ENCODE data around the gene BPHL.
"Not testable (repeated sequence)": the region's sequence is repeated elsewhere in the genome, so short reads cannot be mapped to it uniquely, and the experiment has no call there.

Gene BPHL

GRCh38 chr6:3164388-3164787 lies 45.9 kb downstream of the BPHL start:
- Histone ChIP-seq H3K36me3 (no peaks in the 10 kb centered on the region), H3K4me3 (no peak overlapping the region), H3K9me3 (no peaks in the 10 kb centered on the region), H3K27ac (no peak overlapping the region), H3K4me1 (peaks cover 0 to 9% (median 2%) of the 10 kb centered on the region in 4 donors), H3K27me3 (no peaks in the 10 kb centered on the region)
- intact Hi-C loops (cut with DNase I; ENCODE audit: low total_unique reads) = no loop called here
- TF ChIP-seq, protein P1, sequence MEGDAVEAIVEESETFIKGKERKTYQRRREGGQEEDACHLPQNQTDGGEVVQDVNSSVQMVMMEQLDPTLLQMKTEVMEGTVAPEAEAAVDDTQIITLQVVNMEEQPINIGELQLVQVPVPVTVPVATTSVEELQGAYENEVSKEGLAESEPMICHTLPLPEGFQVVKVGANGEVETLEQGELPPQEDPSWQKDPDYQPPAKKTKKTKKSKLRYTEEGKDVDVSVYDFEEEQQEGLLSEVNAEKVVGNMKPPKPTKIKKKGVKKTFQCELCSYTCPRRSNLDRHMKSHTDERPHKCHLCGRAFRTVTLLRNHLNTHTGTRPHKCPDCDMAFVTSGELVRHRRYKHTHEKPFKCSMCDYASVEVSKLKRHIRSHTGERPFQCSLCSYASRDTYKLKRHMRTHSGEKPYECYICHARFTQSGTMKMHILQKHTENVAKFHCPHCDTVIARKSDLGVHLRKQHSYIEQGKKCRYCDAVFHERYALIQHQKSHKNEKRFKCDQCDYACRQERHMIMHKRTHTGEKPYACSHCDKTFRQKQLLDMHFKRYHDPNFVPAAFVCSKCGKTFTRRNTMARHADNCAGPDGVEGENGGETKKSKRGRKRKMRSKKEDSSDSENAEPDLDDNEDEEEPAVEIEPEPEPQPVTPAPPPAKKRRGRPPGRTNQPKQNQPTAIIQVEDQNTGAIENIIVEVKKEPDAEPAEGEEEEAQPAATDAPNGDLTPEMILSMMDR (IDR thresholded peaks at IDR 0.05) = no peak
- no peak for DNase-seq

GRCh38 chr6:3165631-3166534 lies 47.4 kb downstream of the BPHL start:
- Histone ChIP-seq H3K4me1 (peaks cover 0 to 9% (median 2%) of the 10 kb centered on the region in 4 donors), H3K27me3 (no peaks in the 10 kb centered on the region), H3K4me3 (no peak overlapping the region), H3K27ac (no peak overlapping the region), H3K9me3 (no peaks in the 10 kb centered on the region), H3K36me3 (no peaks in the 10 kb centered on the region)
- DNase-seq = no peak
- intact Hi-C loops (cut with DNase I; ENCODE audit: low total_unique reads) = no loop called here
- TF ChIP-seq, protein P1 (IDR thresholded peaks at IDR 0.05) = no peak

GRCh38 chr6:3166535-3167225 lies 48.2 kb downstream of the BPHL start:
- DNase-seq; intact Hi-C loops (cut with DNase I; ENCODE audit: low total_unique reads): not testable (repeated sequence)
- H3K4me1 ChIP-seq = peaks cover 0 to 10% (median 2%) of the 10 kb centered on the region in 4 donors

GRCh38 chr6:3168046-3168445 lies 49.5 kb downstream of the BPHL start:
- H3K4me3 ChIP-seq; intact Hi-C loops (cut with DNase I; ENCODE audit: low total_unique reads); DNase-seq; H3K36me3 ChIP-seq; H3K27me3 ChIP-seq; H3K9me3 ChIP-seq; H3K4me1 ChIP-seq; H3K27ac ChIP-seq: not testable (repeated sequence)

More at GRCh38 chr6:3166535-3167225, 48.2 kb downstream of the BPHL start:
- H3K4me3 ChIP-seq, H3K27me3 ChIP-seq, H3K9me3 ChIP-seq, H3K27ac ChIP-seq, H3K36me3 ChIP-seq: not testable (repeated sequence)

DNA sequence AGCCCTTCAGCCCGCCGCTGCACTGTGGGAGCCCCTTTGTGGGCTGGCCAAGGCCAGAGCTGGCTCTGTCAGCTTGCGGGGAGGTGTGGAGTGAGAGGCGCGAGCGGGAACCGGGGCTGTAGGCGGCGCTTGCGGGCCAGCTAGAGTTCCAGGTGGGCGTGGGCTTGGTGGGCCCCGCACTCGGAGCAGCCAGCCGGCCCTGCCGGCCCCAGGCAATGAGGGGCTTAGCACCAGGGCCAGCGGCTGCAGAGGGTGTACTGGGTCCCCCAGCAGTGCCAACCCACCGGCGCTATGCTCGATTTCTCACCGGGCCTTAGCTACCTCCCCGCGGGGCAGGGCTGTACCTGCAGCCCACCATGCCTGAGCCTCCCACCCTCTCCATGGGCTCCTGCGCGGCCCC lies 52.2 kb downstream of the BPHL start:
- H3K4me1 ChIP-seq; H3K36me3 ChIP-seq; H3K27ac ChIP-seq; H3K27me3 ChIP-seq; H3K9me3 ChIP-seq; H3K4me3 ChIP-seq; DNase-seq; intact Hi-C loops (cut with DNase I; ENCODE audit: low total_unique reads): not testable (repeated sequence)

DNA sequence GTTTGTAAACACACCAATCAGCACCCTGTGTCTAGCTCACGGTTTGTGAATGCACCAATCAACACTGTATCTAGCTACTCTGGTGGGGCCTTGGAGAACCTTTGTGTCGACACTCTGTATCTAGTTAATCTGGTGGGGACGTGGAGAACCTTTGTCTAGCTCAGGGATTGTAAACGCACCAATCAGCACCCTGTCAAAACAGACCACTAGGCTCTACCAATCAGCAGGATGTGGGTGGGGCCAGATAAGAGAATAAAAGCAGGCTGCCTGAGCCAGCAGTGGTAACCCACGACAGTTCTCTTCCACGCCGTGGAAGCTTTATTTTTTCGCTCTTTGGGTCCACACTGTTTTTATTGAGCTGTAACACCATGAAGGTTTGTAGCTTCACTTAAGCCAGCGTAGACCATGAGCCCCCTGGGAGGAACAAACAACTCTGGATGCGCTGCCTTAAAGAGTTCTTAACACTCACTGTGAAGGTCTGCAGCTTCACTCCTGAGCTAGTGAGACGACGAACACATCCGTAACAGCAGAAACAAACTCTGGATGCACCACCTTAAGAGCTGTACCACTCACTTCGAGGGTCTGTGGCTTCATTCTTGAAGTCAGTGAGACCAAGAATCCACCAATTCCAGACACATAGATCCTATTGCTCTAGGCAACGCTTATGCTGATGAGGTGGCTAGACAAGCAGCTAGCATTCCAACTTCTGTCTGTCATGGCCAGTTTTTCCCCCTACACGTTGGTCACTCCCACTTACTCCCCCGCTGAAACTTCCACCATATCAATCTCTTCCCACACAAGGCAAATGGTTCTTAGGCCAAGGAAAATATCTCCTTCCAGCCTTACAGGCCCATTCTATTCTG lies 53.0 kb downstream of the BPHL start:
- H3K4me3 ChIP-seq; H3K27ac ChIP-seq; H3K4me1 ChIP-seq; H3K27me3 ChIP-seq; H3K9me3 ChIP-seq; H3K36me3 ChIP-seq; intact Hi-C loops (cut with DNase I; ENCODE audit: low total_unique reads); DNase-seq: not testable (repeated sequence)

DNA sequence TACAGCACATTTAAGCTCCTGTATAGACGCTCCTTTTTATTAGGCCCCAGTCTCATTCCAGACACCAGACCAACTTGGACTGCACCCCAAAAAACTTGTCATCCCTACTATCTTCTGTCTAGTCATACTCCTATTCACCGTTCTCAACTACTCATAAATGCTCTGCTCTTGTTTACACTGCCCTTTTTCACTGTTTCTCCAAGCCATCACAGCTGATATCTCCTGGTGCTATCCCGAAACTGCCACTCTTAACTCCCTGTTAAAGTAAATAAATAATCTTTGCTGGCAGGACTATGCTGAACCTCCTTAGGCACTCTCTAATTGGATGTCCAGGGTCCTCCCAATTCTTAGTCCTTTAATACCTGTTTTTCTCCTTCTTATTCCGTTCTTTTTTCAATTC lies 54.3 kb downstream of the BPHL start:
- H3K9me3 ChIP-seq; DNase-seq; H3K4me3 ChIP-seq; H3K27ac ChIP-seq; intact Hi-C loops (cut with DNase I; ENCODE audit: low total_unique reads); H3K27me3 ChIP-seq; H3K36me3 ChIP-seq; H3K4me1 ChIP-seq: not testable (repeated sequence)

DNA sequence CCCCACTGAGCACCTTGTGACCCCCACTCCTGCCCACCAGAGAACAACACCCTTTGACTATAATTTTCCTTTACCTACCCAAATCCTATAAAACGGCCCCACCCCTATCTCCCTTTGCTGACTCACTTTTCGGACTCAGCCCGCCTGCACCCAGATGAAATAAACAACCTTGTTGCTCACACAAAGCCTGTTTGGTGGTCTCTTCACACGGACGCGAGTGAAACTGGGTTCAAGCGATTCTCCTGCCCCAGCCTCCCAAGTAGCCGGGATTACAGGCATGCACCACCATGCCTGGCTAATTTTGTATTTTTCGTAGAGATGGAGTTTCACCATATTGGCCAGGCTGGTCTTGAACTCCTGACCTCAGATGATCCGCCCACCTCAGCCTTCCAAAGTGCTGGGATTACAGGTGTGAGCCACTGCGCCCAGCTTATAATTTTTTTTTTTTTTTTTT lies 55.2 kb downstream of the BPHL start:
- H3K4me1 ChIP-seq; H3K4me3 ChIP-seq; intact Hi-C loops (cut with DNase I; ENCODE audit: low total_unique reads); H3K36me3 ChIP-seq; DNase-seq; H3K27ac ChIP-seq; H3K9me3 ChIP-seq; H3K27me3 ChIP-seq: not testable (repeated sequence)

All from tibial artery (tissue), 4 donors.